GM21390 (cell line): ENCODE results near the gene ZBTB39.
"Not testable (repeated sequence)": the region's sequence is repeated elsewhere in the genome, so short reads cannot be mapped to it uniquely, and the experiment has no call there.

Source experiments
- ATAC-seq: cut with Tn5 transposase; IDR thresholded peaks from one replicate; pipeline ENCODE4 v1.9.1; 2021; ENCODE audit not compliant: unreplicated experiment

The ZBTB39 gene

GRCh38 chr12:57031138-57031725 is 24.9 kb upstream of the ZBTB39 start:
- no peak for ATAC-seq

GRCh38 chr12:57029457-57029856 is 23.1 kb upstream of the ZBTB39 start:
- ATAC-seq, result no peak

DNA sequence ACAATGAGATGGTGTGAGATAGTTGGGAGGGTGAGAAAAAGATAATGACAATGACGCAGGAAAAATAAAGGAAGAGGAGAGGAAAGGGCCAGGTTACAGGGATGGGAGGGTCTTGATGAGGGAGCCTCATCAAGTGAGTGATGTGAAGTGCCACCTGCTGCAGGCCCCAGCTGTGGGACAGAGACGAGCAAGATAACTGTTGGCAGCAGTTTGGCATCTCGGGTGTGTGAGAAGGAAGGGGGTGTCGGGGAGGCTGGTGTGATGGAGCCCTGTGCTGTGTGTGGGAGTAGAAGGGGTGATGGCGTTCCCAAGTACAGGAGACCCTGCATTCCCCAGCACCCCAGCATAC is 21.4 kb upstream of the ZBTB39 start:
- no peak for ATAC-seq

GRCh38 chr12:57027011-57027804 is 20.9 kb upstream of the ZBTB39 start:
- no peak for ATAC-seq

DNA sequence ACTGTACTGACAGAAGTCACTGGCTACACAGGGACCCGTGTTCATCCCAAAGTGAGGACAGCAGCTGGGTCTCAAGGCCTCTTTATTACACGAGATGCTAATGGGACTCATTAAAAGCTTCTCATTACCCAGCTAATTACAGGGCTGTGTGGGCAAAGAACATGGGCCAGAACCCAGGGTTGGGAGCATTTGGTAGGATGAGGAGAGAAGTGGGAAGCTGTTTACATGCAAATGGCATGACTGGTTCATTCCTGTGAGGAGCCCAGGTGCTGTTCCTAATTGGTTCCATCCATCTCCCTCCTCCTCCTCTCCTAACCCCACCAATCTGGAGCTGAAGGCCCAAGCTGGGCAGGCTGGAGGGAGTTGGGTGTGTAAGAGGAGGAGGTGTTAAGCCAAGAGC is 18.9 kb upstream of the ZBTB39 start:
- ATAC-seq, result no peak

DNA sequence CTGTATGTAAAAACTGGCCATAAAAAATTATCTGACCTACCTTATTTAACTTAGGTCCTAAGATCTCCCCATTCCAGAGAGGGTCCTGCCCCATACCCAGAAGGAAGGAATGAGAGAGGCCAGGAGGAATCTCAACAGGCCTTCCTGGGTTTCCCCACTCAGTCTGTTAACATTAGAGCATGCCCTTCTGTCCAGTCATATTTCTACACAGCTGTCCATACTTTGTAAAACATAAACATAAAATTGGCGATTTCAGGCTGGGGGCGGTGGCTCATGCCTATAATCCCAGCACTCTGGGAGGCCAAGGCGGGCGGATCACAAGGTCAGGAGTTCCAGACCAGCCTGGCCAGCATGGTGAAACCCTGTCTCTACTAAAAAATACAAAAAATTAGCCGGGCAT is 16.0 kb upstream of the ZBTB39 start:
- ATAC-seq, result not testable (repeated sequence)

DNA sequence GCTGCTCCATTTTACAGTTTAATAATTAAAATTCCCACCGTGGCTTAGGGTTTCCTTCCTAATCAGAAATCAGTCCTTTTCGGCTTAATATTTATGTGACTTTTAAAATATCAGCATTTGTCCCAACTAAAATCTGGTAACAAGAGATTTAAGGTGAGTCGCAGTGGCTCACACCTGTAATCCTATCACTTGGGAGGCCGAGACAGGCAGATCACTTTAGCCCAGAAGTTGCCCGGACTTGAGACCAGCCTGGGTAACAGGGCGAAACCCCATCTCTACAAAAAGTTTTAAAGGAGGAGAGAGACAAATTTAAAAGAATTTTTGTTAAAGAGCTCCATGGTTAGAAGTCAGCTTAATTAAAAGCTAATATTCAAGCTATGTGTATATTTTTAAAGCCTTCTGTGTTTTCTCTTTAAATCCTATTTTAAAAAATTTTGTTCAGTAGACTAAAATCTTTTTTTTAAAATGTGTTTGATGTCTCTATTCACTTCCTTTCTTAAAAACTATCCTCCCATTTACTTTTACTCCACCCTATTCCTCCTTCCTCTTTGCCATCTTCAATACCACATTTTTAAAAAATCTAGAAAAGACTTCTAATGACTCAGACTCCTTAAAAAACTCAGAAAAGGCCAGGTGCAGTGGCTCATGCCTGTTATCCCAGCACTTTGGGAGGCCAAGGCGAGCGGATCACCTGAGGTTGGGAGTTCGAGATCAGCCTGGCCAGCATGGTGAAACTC is 13.8 kb upstream of the ZBTB39 start:
- no peak for ATAC-seq

- ATAC-seq, result no peak
These were observed 12.6 kb upstream of the ZBTB39 start for GRCh38 chr12:57018906-57019305.

DNA sequence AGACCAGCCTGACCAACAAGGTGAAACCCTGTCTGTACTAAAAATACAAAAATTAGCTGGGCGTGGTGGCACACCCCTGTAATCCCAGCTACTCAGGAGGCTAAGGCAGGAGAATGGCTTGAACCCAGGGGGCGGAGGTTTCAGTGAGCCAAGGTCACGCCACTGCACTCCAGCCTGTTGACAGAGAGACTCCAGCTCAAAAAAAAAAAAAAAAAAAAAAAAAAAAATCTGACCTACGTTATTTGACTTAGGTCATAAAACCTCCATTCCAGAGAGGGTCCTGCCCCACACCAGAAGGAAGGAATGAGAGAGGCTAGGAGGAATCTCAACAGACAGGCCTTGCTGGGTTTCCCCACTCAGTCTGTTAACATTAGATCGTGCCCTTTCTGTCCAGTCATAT is 12.0 kb upstream of the ZBTB39 start:
- not testable (repeated sequence) for ATAC-seq

DNA sequence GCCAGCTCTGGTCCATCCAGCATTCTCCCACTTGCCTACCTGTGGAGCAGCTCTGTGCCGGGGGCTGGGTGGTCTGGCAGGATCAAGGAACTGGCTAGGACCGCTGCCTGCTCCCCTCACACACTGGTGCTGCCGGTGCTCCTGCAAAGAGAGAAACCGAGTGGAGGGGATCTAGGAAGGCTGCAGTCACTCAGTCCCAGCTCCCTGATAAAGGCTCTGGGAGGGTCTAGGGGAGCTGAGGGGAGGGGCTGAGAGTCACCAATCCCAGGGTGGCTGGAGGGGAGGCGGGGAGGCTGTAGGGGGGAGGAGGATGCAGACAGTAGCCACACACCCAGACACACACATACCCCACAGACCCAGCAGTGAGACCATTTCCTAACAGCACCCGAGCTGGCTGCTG is 10.0 kb upstream of the ZBTB39 start, which contains the start of gene TAC3:
Gene TAC3, minus strand, starts transcription at position 182 of the 400 bp plus-strand sequence. CDS start 732 bp downstream, outside the sequence.
- ATAC-seq, result no peak

DNA sequence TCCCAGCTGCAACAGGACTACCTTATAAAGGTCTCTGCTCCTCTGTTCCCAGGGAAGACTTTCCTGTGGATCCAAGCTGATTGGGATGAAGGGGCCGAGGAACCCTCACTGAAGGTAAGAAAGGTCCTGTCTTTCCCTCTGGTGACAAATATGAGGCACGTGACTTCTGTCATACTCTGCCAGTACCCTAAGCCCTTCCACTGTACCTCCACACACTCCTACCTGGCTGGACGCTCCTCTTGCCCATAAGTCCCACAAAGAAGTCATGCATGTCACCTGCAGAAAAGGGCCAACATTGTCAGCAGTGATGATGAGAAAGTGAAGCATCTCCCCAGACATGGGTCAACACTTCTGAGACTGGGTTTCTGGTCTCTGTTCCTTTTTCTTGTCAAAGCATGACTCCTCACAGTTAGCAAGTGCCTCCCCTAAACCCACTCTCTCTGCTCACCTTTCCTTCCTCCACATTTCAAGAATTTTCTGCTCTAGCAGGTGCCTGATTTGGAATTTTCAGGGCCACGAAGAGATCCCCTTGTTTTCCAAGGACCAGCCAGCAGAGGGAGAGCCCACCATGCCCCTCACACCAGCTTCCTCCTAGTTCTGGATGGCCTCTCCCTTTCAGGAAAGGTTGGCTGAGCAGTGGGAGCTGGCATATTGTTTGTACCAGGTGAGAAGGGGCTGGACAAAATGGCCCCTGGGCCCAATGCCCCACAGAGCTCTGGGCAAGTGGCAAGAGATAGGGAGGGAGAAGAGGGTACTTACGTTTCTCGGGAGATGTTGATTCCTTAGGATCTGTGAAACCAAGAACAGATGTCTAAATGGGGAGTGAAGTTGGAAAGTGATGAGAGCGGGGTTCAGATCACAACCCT is 6.5 kb upstream of the ZBTB39 start:
- ATAC-seq, result peak; percentile 91

- no peak for ATAC-seq
These were observed 5.4 kb upstream of the ZBTB39 start for GRCh38 chr12:57011438-57012424.

DNA sequence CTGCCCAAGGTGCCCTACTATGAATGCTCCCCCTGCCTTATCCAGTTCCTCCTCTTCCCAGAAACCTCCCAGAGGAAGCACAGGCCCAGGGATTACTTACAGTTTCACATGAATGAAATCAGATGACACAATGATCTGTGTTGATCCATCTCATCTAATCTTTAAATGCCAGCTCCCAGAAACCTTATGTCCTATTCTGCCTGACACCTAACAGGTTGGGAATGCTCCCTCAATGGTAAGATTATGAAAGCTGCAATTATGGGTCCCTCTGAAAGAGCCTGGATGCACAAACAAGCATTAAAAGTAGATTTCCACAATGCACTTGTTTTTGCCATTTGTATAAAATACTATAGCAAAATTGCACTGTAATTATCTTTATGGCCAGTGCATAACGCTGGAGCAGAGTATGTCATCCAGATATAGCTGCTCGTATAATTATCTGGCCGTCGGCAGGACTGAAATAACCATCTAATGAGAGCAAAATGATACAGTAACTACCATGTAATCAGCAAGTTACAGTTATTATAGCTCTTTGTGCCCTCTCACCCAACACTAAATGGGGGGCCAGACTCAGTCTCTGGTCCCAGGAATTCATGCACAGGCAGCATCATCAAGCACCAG is 4.4 kb upstream of the ZBTB39 start:
- ATAC-seq, result no peak

GRCh38 chr12:57009949-57010626 is 3.7 kb upstream of the ZBTB39 start:
- no peak for ATAC-seq

DNA sequence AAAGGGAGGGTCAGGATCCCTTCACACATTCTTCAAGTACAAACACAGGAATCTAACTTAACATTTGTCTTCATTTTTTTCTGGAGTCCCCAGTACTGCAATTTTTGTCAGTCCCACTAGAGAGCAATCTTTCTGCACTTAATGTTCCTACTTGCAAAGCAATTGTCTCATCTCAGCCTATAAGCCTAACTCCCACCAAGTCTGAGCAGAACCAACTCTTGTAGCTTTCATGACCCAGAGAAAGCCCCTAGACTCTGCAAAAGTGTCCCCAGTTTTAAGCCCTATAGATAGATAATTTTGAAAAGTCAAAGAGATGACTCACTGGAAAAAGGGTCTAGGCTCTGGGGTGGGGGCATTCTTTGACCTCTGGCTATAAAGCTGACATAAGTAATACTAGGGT is 1.8 kb upstream of the ZBTB39 start:
- ATAC-seq, result no peak

DNA sequence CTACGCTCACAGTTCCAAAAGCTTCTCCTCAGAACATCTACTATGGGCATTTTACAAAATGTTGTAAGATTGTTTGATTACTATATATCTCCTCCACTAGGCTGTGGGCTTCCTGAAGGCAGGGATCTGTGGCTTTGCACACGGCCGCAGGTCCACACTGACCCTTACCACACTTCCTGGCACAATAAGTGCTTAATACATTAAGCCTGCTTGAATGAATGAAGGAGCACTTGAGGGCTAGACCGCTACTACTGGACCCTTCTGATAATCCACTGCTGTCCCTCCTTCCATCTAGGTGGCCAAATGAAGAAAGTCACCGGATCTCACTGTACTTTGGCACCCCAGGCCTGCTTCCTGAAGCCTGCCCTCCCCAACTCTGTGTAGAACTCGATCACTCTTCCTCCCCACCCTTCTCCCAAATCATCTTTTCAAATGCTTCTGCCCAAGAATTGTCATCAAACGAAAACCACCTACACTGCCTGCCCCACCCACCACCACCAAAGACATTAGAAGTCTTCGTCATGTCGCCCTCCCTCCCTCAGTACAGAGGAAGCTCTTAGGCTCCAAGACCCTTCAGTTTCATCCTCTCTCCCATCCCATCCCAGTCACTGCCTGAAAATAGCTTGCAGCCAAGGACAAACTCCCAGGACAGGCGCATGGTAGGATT is 596 bp upstream of the ZBTB39 start:
- no peak for ATAC-seq

DNA sequence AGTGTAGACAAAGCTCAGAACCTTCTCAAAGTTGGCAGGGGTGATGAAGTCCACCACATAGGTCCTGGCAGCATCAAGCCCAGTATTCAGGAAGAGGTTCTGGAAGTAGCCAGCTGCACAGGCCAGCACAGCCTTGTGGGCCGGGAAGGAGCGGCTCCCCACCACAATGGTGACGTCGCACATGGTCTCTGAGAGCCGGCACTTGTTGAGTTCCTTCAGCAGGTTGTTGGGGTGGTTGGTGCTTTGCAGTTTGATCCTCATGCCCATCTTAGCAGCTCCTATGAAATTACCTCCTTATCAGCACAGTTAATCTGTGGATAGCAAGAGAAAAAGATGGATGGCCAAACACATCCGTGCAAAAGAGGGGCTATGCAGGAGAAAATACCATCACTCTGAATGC is 1.7 kb downstream of the ZBTB39 start:
- ATAC-seq, result no peak

DNA sequence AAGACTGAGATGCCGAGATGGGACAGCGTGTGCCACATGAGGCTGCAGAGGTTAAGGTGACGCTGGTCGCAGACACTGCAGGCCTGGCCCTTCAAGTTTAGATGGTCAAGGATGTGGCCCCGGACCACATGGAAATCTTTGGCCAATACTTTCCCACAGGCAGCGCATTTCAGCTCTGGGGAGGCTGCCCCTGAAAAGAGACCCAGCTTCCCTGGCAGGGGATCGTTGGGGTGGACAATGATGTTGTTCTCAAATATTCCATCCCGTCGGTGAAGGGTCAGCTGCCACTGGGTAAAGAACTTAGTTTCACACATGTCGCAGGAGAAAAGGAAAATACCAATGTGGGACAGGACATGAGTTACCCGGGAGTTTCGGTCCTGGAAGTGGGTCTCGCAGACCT is 3.0 kb downstream of the ZBTB39 start:
- ATAC-seq, result no peak
